K562 (cell line): ENCODE results near the gene VTI1B. TPM values are rescaled to one million over a fixed set of nuclear protein-coding genes. Genes with fewer than 3 reads are reported as not detected.
A peak's percentile ranks its signal among the peaks of the same experiment; 100 is the strongest.

Experiments
- ADNP ChIP-seq: fragments of 200-800 bp; sonication (Bioruptor generic); IDR thresholded peaks from 2 replicates; pipeline ENCODE4 v1.6.1; 2016; ENCODE audit warnings: missing genetic modification characterization, missing compliant biosample characterization
- CC2D1A ChIP-seq: fragments of 450-650 bp; IDR thresholded peaks from 2 replicates; pipeline ENCODE4 v1.6.1; 2017; ENCODE audit warnings: mild to moderate bottlenecking
- E2F3 ChIP-seq: fragments of 250-450 bp; sonication (Bioruptor Pico); IDR thresholded peaks from 2 replicates; pipeline ENCODE4 v1.4.0; 2020; ENCODE audit warnings: mild to moderate bottlenecking
- HNRNPH1 ChIP-seq: fragments of 200-400 bp; formaldehyde crosslinking; optimal IDR thresholded peaks from 2 replicates; pipeline ENCODE3; 2017; ENCODE audit warnings: low read depth, mild to moderate bottlenecking, low read length, moderate library complexity
- NFXL1 ChIP-seq: fragments of 450-650 bp; formaldehyde crosslinking; IDR thresholded peaks from 2 replicates; pipeline ENCODE4 v1.4.0; 2021; ENCODE audit warnings: mild to moderate bottlenecking
- RAD21 ChIP-seq, 2 experiments: fragments of 250-450 bp in 1 of 2; fragments of 450-650 bp in 1 of 2; sonication (Bioruptor Pico) in 1 of 2; formaldehyde crosslinking in 1 of 2; IDR thresholded peaks in 1 of 2; conservative IDR thresholded peaks in 1 of 2; 2 replicates each; pipeline versions ENCODE4 v1.4.0 to v1.8.0; 2020 to 2022; ENCODE audit warnings: mild to moderate bottlenecking in 2 of 2, moderate library complexity in 1 of 2
- RFX5 ChIP-seq: IDR thresholded peaks from 2 replicates; pipeline ENCODE4 v1.6.1; 2011; ENCODE audit warnings: low read depth, mild to moderate bottlenecking, improper control_type of control experiment, low read length
- SETDB1 ChIP-seq: IDR thresholded peaks from one replicate; pipeline ENCODE4 v1.6.1; 2012; ENCODE audit warnings: low read length, control low read depth, inconsistent platforms
- SMARCC2 ChIP-seq: fragments of 450-650 bp; IDR thresholded peaks from 2 replicates; pipeline ENCODE4 v1.6.1; 2017; ENCODE audit warnings: antibody characterized with exemption, moderate library complexity, mild to moderate bottlenecking, low read depth
- ZC3H11A ChIP-seq: IDR thresholded peaks from 2 replicates; pipeline ENCODE4 v1.6.1; 2012; ENCODE audit warnings: low read depth, low read length, improper control_type of control experiment
- ZKSCAN3 ChIP-seq: fragments of 250-450 bp; sonication (Bioruptor Pico); IDR thresholded peaks from 2 replicates; pipeline ENCODE4 v1.4.0; 2020
- ZNF143 ChIP-seq: sonication (generic); formaldehyde crosslinking; IDR thresholded peaks from 2 replicates; pipeline ENCODE4 v1.9.0; 2022; ENCODE audit warnings: mild to moderate bottlenecking, missing genetic modification reagents
- ZNF384 ChIP-seq: IDR thresholded peaks from 2 replicates; pipeline ENCODE4 v1.6.1; 2012; ENCODE audit warnings: low read depth, low read length, improper control_type of control experiment
- polyA plus RNA-seq, 8 experiments: library from polyadenylated mRNA; depleted of rRNA in 4 of 8; stranded (reverse) in 5 of 8; unstranded in 3 of 8; fragments of >200 nt; fragmentation: Nextera tagmentation in 2 of 8; fragmentation: Illumina TruSeq in 1 of 8; extraction: Ambion mirVana in 2 of 8; extraction: Trizol in 1 of 8; gene quantifications; 2 replicates each; pipeline versions ENCODE4 v1.2.1 to v1.2.3, GENCODE V29; 2011 to 2014; ENCODE audit warnings: inconsistent platforms in 1 of 8, missing spikeins in 1 of 8
- total RNA-seq, 7 experiments: library from RNA; depleted of rRNA in 6 of 7; stranded (reverse); fragments of >200 nt in 6 of 7; fragmentation: Illumina TruSeq in 2 of 7; extraction: Trizol in 2 of 7; gene quantifications; 2 replicates each; pipeline versions ENCODE4 v1.2.1 to v1.2.3, GENCODE V29; 2011 to 2021; ENCODE audit warnings: low replicate concordance in 1 of 7
- TF ChIP-seq, protein P1 (sequence below): fragments of 250-450 bp; sonication (Bioruptor Pico); IDR thresholded peaks from 2 replicates; pipeline ENCODE4 v1.5.0; 2020; ENCODE audit warnings: mild to moderate bottlenecking
- TF ChIP-seq, protein P2 (sequence below): sonication (generic); formaldehyde crosslinking; IDR thresholded peaks from 2 replicates; pipeline ENCODE4 v1.8.0; 2022; ENCODE audit warnings: mild to moderate bottlenecking, missing genetic modification reagents
- TF ChIP-seq, protein P3 (sequence below): IDR thresholded peaks from 2 replicates; pipeline ENCODE4 v1.6.1; 2011; ENCODE audit warnings: borderline replicate concordance, low read depth, mild to moderate bottlenecking, moderate library complexity, low read length; ENCODE audit not compliant: insufficient read depth, poor library complexity, severe bottlenecking
- TF ChIP-seq, protein P4 (sequence below): sonication (generic); formaldehyde crosslinking; IDR thresholded peaks from 2 replicates; pipeline ENCODE4 v1.9.0; 2022; ENCODE audit warnings: mild to moderate bottlenecking, missing genetic modification reagents
- TF ChIP-seq, protein P5 (sequence below): IDR thresholded peaks from 2 replicates; pipeline ENCODE4 v1.6.1; 2016; ENCODE audit warnings: missing genetic modification characterization, missing compliant biosample characterization
- TF ChIP-seq, protein P6 (sequence below): sonication (generic); formaldehyde crosslinking; IDR thresholded peaks from 2 replicates; pipeline ENCODE4 v1.8.1; 2022; ENCODE audit warnings: missing genetic modification reagents
- TF ChIP-seq, protein P7 (sequence below): fragments of 250-450 bp; sonication (Bioruptor Pico); IDR thresholded peaks from 2 replicates; pipeline ENCODE4 v1.8.0; 2022; ENCODE audit warnings: moderate library complexity, mild to moderate bottlenecking, inconsistent platforms

VTI1B gene
- total and polyA plus RNA-seq, 9 of the 15 experiments (the other 6 are each of a cell fraction or from before 2014, with no cell fraction given), result 7.8 to 69.8 (median 50.1) TPM

DNA sequence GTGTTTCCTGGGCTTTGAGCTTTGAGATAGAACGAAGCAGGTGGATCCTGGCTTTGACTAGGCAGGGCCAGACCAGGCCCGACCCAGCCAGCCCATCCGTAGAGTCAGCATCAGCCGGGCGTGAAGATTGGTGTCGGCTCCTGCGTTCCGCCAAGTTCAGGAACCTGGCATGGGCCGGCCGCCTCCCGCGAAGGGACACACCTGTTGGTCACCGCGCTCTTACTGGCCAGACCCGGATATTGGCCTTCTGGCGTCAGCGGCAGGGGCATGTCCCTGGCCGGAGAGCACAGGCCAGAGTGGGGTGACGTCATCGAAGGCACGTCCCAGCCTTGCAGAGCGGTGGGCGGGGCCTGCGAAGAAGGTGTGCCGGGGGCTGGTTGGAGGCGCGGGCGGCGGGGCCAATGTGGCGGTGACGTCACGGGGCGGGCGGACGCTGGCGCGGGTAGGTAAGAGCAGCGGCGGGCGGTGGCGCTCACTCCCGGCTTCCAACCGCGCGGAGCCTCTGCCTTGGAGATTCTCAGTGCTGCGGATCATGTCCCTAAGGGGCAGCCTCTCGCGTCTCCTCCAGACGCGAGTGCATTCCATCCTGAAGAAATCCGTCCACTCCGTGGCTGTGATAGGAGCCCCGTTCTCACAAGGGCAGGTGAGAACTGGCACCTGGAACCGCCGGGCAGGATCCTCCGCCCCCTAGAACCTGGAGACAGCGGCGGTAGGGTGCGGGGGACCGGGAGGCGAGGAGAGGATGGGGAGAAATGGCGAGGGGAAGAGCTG lies 54.8 kb downstream of the VTI1B start, which contains the start of gene ARG2 (continued):
- TF ChIP-seq SETDB1 (no peak), SMARCC2 (no peak), RAD21 (CRISPR knock-in tag; conservative IDR thresholded peaks at IDR 0.05 in 1 of 2, IDR thresholded peaks at IDR 0.05 in 1 of 2) (peak; percentile 24 to 48; a peak in 2 of 4 replicates), ZNF384 (no peak), ZNF143 (CRISPR knock-in tag) (no peak), ZKSCAN3 (CRISPR knock-in tag) (no peak), NFXL1 (CRISPR knock-in tag) (no peak), CC2D1A (no peak), ADNP (tag) (no peak), HNRNPH1 (no peak), E2F3 (CRISPR knock-in tag) (no peak), ZC3H11A (no peak), RFX5 (0 out of 2 replicates have a peak, but pooled peaks have one; percentile 42)
- TF ChIP-seq, protein P1, sequence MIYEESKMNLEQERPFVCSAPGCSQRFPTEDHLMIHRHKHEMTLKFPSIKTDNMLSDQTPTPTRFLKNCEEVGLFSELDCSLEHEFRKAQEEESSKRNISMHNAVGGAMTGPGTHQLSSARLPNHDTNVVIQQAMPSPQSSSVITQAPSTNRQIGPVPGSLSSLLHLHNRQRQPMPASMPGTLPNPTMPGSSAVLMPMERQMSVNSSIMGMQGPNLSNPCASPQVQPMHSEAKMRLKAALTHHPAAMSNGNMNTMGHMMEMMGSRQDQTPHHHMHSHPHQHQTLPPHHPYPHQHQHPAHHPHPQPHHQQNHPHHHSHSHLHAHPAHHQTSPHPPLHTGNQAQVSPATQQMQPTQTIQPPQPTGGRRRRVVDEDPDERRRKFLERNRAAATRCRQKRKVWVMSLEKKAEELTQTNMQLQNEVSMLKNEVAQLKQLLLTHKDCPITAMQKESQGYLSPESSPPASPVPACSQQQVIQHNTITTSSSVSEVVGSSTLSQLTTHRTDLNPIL (CRISPR knock-in tag), result no peak; the same call in 1 of the 2 replicates
- TF ChIP-seq, protein P2, sequence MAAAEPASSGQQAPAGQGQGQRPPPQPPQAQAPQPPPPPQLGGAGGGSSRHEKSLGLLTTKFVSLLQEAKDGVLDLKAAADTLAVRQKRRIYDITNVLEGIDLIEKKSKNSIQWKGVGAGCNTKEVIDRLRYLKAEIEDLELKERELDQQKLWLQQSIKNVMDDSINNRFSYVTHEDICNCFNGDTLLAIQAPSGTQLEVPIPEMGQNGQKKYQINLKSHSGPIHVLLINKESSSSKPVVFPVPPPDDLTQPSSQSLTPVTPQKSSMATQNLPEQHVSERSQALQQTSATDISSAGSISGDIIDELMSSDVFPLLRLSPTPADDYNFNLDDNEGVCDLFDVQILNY, result peak; percentile 19; the same call in 1 of the 2 replicates
- TF ChIP-seq, protein P3, sequence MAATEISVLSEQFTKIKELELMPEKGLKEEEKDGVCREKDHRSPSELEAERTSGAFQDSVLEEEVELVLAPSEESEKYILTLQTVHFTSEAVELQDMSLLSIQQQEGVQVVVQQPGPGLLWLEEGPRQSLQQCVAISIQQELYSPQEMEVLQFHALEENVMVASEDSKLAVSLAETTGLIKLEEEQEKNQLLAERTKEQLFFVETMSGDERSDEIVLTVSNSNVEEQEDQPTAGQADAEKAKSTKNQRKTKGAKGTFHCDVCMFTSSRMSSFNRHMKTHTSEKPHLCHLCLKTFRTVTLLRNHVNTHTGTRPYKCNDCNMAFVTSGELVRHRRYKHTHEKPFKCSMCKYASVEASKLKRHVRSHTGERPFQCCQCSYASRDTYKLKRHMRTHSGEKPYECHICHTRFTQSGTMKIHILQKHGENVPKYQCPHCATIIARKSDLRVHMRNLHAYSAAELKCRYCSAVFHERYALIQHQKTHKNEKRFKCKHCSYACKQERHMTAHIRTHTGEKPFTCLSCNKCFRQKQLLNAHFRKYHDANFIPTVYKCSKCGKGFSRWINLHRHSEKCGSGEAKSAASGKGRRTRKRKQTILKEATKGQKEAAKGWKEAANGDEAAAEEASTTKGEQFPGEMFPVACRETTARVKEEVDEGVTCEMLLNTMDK, result no peak
- TF ChIP-seq, protein P4, sequence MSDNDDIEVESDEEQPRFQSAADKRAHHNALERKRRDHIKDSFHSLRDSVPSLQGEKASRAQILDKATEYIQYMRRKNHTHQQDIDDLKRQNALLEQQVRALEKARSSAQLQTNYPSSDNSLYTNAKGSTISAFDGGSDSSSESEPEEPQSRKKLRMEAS (CRISPR knock-in tag), result peak; percentile 54
- TF ChIP-seq, protein P5, sequence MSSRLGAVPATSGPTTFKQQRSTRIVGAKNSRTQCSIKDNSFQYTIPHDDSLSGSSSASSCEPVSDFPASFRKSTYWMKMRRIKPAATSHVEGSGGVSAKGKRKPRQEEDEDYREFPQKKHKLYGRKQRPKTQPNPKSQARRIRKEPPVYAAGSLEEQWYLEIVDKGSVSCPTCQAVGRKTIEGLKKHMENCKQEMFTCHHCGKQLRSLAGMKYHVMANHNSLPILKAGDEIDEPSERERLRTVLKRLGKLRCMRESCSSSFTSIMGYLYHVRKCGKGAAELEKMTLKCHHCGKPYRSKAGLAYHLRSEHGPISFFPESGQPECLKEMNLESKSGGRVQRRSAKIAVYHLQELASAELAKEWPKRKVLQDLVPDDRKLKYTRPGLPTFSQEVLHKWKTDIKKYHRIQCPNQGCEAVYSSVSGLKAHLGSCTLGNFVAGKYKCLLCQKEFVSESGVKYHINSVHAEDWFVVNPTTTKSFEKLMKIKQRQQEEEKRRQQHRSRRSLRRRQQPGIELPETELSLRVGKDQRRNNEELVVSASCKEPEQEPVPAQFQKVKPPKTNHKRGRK (tag), result no peak
- TF ChIP-seq, protein P6, sequence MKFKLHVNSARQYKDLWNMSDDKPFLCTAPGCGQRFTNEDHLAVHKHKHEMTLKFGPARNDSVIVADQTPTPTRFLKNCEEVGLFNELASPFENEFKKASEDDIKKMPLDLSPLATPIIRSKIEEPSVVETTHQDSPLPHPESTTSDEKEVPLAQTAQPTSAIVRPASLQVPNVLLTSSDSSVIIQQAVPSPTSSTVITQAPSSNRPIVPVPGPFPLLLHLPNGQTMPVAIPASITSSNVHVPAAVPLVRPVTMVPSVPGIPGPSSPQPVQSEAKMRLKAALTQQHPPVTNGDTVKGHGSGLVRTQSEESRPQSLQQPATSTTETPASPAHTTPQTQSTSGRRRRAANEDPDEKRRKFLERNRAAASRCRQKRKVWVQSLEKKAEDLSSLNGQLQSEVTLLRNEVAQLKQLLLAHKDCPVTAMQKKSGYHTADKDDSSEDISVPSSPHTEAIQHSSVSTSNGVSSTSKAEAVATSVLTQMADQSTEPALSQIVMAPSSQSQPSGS (CRISPR knock-in tag), result peak; percentile 99
- TF ChIP-seq, protein P7, sequence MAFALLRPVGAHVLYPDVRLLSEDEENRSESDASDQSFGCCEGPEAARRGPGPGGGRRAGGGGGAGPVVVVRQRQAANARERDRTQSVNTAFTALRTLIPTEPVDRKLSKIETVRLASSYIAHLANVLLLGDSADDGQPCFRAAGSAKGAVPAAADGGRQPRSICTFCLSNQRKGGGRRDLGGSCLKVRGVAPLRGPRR (CRISPR knock-in tag), result no peak
